ENCODE data around the gene ICA1. TPM values are rescaled to one million over a fixed set of nuclear protein-coding genes. Genes with fewer than 3 reads are reported as not detected.

ICA1 gene
- total RNA-seq = 1.0 TPM in 2 replicates

DNA sequence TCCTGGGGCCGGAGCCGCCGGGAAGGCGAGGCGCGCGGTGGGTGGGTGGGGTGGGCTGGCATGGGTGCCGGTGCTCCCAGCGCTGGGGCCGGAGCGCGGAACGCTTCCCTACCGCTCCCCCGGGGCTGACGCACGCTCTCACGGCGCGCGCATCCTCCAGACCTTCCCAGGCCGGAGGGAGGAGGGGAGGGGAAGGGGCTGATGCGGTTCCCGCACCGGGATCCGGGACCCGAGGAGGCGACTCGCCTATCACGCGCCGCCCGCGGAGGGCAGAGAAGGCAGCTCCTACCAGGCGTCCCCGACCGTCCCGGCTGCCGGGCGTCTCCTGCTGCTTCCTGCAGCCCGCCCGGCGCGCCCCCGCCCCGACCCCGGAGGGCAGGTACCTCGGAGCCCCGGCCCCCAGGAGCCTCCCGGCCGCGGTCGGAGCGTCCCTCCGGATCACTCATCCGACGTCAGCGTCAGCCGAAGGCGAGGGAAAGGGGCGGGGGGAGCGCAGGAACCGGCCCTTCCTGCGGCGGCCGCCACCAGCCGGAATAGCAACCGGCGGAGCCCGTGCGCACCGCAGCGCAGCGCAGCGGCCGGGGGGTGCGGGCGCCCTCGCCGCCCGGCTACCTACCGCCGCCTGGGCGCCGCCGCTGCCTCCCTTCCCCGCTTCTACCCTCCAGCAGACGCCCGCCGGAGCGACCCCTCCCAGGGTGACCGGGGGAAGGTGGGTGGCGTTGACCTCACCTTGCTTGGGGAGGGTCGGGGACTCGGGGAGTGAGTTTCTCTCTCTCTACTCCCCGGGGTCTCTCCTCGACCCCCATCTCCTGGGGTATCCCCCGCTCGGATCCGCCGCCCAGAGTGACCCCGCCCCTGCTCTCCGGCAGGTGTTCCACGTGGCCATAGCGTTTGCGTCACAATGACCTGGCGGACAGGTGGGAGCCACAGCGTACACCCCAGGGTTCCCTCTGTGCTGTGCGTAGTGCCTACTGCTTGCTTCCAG lies at the start of gene ICA1:
Gene ICA1 (minus strand): TSS at position 457 of the 985 bp plus-strand sequence. CDS start 26,241 bp downstream, outside the sequence.

Other genes starting within 250 kb of the ICA1 start
- not detected in 2 replicates for gene NXPH1, start 171.4 kb upstream of the ICA1 start, total RNA-seq